ENCODE measurements around the gene RBM19.

RBM19 gene

DNA sequence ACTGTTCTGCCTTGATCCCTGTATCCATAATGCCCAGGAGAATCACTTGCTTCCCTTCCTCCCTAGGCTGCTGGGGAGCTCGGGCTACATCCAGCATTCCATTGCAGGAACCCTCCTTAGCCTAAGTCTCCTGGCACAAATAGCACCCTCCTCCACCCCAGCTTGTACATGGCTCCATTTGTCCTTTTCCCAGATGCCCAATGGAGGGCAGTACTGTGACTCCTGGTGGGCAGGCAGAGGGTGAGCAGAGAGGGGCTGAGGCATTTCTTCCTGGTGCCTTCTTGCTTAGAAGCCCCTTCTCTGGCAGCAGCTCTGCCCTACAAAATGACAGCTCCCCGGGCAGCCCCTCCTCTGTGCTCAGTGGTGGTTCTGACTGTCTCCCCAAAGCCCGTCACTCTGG is 86.5 kb downstream of the RBM19 start:
- no peak for FAIRE-seq

DNA sequence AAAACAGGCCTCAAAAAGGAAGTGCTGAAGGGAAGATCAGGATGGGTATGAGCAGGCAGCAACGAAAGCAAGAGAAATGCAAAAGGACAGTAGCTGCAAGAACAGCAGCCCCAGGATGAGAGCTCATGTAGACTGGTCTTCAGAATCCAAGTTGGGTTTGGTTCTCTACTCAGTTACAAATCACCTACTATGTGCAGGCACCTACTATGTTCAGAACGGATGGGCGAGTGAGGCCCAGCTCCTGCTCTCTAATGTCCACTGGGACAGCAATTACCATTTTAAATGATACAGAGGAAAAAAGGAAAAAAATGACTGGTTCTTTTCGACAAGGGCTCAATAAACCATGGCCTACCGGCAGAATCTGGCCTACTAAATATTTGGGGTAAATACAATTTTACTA is 88.5 kb downstream of the RBM19 start:
- no peak for FAIRE-seq

DNA sequence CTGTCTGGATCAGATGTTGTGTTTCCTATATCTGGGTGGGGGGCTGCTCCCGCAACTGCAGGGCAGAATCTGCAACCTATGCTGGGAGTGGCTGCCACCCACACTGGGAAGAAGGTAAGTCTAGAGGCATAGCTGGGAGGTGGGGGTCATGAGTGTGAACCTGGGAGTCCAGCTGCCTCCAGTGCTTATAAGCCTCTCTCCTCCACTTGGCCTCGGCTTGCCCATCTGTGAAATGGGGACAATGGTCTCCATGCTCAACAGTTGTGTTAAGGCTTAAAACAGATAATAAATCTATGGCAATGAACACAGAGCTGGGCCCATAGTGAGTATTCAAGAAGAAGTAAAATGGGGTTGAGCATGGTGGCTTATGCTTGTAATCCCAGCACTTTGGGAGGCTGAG is 90.0 kb downstream of the RBM19 start:
- no peak for FAIRE-seq

DNA sequence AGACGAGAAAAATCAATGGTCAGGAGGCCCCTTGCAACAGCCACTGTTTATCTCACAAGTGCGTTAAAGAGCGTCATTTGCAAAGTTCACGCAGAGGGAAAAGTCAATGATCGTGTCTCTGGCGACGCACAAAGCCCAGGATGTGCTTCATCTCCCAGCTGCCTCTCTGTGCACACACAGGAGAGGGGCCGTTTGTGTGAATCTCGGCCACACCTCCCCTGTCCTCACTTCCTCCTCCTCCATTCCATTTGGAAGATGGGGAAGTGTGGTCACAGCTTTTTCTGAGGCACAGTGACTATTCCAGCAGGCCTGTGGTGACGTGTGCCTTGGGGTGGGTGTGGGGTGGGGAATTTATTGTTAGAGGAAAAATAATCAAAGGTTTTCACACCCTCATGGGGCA is 90.4 kb downstream of the RBM19 start:
- no peak for FAIRE-seq

DNA sequence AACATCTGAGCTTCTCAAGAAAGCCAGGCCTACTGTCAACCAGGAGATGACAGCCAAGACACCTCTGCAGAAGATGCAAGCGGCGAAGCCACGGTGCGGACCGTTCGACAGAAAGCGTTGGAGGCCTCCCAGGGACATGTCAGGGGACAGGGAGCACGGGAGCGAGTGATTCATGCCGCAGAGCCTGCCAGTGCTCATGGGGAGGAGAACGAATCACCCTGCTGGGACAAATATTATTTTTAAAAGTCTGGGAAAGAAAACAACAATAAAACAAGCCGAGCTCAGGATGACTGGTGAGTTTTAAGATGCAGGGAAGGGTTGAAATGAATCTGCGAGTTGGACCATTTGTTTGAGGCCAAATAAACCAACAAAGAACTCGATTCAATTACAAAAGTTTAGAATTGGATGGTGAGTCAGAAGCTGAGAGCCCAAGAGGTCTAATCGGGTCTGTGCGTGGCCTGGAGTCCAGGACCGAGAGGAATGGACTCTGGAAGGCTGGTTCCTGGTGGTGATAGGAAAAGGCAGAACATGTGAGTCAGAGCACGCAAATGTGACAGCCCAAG is 91.0 kb downstream of the RBM19 start:
- FAIRE-seq, result no peak

DNA sequence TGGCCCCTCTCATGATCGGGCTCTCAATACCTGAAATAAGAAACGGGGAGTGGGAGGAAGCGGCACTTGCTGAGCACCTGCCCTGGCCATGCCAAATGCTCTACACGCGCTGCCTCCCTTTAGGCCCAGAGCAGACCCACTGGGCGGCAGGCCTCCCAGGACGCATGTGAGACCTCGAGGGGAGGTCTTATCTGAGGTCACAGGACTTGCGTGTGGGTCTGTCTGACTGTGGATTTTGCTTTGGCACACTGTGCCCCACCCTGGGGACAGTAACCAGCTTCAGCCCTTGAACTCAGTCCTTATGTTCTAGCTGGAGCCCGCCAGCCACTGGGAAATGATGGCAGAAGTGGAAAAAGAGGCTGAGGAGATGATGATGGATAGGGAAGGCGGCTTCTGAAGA is 91.8 kb downstream of the RBM19 start:
- no peak for FAIRE-seq

DNA sequence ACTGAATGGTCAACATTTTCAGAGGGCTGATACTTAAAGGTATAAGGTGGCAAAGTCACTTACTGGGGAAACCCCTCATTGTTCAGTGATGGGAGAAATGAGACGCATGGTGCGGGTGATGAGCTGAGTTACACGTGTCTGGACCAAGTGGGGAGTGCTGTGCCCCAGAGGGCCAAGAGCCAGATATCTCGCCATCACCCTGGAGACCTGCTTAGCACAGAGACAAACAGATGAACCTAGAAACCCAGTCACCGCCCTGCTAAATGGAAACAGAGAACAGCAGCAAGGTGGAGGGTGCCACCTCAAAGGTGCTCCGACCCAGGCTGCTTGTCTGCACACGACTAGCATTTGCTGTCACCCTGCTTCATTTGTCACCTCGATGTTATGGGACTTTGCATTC is 92.4 kb downstream of the RBM19 start:
- FAIRE-seq, result no peak

DNA sequence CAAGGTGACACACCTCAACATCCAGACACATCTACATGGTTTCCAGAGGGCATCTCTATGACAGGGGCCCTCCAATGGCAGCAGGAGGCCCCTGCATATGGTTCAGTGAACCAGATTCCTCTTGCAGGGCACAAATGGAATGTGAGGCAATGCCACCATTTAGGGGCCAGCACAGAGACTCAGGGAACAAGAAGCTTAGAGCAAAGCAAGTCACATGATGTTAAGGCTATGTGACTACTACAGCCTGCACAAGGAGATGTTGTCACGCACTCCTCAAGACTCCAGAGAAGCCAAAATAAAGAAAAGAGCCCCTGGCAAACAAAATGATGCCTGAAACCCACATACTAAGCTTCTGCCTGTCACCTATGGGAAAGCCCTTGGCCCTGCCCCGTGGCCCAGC is 95.2 kb downstream of the RBM19 start:
- FAIRE-seq, result no peak

DNA sequence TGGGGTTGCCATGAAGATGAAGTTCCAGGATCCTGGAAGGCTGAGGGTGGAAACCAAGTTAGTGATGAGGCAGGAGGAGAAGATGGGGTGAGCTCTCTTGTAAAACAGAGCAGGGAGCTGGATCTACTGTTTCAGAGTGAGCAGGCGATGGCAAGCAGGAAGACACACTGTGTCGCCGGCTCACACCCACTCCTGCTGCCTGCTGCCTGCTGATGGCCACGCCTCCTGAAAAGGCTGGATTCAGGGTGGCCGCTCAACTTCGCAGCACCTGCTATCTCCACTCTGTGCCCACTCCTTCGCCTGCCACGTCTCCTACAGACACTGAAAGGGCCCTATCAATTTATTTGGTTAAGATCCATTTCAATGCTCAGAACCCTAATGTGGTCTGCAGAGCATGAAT is 96.1 kb downstream of the RBM19 start:
- no peak for FAIRE-seq

DNA sequence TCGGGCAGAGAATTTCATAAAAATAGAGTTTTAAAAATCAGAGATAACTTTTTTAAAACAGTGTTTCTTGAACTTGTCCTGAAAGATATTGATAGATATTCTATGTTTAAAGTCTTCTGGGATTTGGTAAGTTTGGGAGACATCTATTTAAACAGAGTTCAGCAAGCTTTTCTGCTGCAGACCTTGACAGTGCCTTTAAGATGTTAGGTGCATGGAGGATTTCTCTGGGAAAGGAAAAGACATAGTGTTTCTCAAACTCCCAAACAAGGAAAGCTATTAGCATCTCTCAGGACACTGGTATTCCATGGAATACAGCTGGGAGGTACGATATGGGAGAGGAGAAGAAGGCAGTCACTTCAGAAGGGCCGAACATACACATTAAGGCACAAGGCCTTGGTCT is 97.8 kb downstream of the RBM19 start:
- FAIRE-seq, result no peak

DNA sequence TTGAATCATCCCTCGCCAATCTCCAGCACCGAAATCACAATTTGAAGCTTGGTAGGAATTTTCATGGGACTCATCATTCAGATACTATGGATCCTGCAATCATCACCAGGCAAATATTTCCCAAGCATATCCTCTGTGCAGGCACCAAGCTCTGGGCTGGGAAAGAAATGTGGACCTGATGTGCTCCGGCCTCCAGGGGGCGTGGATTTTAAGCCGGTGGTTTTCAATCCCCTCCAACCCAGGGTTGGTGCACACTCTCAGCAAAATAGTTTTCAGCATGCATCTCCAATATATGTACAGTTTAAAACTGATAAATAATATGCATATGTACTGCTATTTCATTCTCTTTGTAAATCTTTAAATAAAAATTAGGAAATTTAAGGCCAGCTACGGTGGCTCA is 98.9 kb downstream of the RBM19 start:
- FAIRE-seq, result no peak

DNA sequence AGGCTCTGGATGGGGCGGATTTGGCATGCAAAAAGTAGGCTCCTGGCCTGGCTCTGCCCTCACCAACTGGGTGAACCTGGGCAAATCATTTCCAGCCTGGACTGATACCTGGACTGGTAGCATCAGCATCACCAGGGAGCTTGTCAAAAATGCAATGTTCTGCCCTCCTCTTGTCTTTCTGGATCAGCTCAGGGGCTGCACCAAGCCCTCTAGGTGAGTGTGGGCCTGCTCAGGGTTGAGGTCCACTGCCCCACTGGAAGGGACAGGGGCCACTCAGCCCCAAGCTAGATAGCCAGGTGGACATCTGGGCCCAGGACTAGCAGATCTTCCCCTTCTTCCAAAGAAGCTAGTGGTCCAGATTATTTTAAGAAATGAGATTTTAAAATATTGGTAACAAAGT is 99.6 kb downstream of the RBM19 start:
- FAIRE-seq, result no peak

DNA sequence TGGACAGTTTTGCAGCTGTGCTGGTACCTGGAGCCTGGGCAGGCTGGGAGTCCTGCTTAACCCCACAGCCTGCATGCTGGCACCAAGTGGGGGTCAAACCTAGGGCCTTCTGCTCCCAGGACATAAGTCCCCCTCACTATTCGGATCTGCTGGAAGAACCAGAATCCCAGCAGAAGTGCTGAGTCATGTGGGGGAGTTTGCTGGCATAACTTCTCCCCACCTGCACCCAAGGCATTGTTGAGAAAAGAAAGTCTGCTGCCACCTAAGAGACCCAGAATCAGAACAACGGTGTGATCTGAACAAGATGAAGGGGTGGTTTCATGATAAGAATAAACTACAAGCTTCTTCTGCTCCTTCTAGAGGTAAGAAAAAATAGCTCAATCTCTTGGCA is 102.7 kb downstream of the RBM19 start:
- FAIRE-seq, result no peak

DNA sequence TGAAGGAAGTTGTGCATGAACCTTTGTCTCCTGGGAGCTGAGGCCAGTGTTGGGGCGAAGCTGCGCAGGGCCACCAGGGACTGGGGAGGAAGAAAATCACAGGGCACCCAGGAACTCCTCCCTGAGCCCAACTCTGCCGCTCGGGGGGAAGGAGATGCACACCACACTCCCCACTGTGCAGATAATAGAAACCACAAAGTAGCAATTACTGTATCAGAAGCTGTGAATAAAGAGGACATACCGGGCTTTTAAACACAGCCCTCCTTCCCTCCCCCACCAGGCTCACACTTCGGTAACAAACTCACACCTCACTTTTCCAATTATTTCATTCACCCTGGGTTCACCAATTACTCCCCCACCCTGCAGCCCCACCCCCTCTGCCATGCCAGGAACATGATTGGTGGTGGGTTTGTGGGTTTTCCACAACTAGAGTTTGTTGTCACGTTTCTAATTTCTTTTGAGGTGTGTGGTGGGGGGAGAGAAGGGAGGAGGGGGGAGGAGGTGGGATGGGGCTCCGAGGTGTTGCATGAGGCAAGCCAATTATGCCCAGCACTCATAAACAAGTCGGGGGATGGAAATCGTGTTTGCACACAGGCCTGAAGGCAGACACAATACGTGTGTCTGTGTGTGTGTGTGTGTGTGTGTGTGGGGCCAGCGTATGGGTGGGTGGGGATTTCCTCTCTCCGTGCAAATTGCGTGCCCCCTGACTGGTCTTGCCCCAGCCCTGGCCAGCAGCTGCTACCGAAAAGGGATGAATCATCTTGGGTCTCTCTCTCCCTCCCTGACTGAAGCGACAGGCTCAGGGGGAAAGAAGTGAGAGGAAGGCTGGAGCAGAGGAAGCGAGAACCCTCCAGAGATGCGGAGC is 103.3 kb downstream of the RBM19 start:
- no peak for FAIRE-seq

DNA sequence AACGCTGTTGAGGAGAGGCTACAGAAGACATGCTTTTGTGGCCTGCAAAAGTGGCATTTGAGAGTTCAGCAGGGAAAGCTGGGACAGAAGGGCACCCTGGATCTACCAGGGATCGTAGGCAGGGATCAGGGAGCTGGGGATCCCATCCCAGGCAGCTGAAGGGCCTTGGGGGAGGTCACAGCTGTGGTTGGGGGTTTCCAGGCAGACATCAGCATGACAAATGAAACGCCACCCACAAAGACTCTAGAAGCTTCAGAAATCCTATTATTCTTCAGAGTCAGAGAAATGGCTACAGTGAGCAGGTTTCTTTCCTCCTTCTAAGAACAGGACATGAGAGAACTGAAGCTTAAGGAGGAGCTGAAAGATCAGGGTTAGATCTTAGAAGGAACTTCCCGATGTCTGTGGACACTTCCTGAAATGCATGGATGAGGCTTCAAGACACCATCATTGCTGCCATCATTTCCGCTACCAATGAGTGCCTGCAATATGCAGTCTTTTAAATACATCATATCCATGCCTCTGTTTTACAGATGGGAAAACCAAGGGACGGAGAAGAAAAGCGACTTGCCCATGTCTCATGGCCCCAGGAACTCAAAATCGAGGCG is 104.3 kb downstream of the RBM19 start:
- FAIRE-seq, result no peak

DNA sequence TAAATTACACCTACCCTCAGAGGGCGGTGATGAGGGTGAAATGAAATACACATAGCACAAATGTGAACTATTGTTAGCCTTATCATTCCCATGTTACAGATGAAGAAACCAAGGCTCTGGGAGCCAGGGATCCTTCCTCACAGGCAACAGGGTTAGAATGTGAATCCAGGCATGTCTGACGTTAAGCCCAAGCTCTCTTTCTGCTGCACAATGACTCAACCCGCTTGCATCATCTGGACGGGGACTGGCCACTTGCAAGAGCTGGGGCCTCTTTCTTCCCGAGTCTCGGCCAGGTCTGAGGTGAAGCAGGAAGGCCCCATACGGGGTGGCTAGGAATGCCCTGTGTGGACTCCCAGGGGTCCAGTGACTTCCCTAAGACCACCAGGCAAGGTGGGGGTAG is 105.2 kb downstream of the RBM19 start:
- FAIRE-seq, result no peak

DNA sequence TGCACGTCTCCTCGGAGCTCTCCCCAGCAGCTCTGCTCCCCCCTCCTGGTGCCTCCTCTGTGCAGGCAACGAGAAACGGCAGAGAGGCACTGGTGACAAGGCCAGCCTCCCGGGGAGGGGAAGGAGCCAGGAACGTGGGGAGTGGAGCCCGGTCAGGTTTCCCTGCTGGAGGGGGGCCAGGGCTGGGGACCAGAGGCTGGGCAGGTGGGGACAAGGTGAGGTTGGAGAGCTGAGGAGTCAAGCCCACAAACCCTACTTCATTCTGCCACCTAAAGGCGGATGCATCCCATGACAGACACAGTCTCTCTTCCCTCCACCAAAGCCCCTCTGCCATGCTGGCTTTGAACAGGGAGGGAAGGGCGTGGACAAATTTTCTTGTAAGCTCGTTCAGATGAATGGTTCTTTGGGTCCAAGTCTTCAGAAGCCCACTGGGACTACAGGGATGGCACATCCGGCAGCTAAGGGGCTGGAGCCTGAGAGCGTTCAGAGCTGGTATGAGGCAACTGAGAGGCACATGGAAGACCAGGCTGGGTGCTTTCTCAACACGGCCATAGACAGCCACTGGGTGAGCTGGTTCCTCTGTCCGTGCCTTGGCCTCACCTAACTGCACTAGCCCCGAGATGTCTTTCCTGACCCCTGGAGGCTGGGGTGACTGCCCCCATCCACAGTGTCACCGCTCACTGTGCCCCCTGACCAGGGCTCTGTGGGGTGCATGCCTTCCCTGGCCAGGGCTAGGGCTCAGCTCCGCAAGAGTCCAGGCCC is 105.9 kb downstream of the RBM19 start:
- FAIRE-seq, result no peak

DNA sequence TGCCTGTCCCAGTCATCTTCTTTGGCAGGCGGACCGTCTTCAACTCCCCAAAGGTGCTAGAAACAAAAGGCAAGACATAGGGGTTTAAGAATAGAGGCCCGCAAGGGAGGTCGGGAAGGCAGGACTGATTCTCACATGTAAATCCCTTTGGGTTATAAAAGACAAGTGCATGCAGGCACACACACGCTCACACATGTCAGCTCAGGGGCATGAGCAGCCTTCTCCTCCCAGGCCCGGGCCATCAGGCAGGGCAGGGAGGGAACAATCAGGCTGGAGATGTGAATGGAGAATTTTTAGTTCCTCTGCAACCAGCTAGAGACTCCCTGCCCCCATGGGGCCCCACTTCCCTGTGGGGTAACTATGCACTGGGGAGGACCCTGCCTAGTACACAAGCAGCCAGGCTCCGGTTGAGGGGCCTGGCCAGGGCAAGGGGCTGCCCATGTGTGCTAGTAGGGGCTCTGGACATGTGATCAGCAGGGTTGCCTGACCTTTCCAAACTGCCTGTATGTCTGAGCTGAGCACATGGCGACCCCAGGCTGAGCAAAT is 107.2 kb downstream of the RBM19 start:
- no peak for FAIRE-seq

DNA sequence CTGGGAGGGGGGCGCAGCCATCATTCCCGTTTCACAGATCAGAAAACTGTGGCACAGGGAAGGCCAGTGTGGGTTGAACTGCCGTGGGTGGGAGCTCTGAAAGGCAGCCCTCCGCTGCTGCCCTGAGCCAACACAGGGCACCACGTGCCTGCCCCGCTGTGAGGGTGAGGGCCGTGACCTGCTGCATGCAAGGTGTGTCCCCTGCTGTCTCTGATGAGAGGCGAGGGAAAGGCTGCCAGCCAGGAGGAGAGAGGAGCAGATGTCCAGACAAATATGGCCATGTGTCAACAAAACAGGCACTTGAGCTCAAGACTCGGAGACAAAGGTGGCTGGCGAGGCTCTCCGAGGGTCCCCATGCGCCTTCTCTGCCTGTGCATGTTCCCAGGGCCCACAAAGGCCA is 108.8 kb downstream of the RBM19 start:
- FAIRE-seq, result no peak

DNA sequence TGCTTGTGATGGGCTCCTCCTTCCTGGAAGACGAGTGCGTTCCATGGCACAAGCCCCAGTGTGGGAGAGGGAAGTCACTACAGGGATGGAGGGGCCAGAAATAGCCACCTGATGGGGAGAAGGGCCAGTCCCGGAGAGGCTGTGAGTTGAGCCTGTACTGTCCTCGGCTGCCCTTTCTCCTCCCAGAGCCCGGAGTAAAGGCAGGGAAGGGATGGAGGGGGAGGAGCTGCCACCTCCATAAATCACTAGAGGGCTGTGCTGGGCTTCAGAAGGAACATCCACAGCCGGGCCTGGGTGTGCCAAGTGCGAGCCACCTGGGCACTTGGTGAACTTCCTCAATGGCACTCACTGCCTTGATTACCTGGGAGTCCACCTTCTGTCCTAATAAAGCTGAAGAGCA is 110.1 kb downstream of the RBM19 start:
- FAIRE-seq, result no peak

DNA sequence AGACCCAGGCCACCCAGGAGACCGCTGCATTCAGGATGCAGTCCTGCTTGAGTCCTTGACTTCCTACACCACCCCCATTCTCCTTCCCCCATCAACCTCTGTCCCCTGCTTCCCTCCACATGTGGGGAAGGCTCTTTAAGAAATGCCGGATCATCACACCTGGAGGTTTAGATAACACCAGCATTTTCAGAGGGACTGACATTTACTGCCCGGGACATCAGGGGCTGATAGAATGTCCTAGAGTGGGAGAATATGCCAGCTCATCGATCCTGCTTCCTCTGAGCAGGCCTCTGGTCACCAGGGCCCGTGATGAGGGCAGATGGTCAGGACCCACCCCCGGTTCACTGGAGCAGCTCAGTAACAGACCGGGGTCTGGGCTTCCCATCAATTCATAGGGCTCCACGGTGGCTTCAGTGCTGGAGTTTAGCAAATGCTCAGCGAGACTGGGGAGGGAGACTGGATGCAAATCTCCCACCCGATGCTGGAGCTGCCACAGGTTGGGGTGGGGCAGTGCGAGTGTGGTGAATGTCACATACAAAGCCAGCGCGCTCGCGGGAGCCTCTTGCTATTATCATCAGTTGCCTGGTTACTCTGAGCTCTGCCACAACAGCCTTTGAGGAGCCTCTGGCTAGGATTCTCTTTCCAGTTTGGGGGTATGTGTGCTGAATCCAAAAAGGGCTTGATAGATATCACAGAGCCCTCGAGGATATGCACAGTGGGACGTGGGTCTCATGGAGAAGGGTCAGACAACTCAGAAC is 111.6 kb downstream of the RBM19 start:
- no peak for FAIRE-seq

DNA sequence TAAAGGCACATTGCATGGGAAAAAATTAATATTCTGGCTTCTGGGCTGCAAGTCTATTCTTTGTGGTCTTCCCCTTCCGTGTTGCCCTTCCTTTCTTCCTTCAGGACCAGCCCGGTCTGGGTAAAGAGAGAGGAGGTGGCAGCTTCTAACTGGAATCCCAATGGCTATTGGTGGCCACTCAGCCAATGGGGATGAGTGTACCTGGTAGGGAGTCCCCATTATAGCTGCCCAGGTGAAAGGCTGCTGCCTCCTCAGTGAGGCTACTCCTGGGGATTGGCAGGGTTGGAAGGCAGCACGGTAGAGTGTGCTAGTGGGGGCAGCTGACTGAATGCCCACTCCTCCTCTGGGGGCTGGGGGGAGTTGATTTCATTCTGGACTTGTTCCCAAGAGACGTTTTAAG is 112.6 kb downstream of the RBM19 start:
- no peak for FAIRE-seq

Data from colon (tissue), 2 donors.